H54 (cell line): Measurements from ENCODE around the gene FBXO41.

ENCODE experiments used
- DNase-seq: peaks from one replicate; pipeline ENCODE4 v3.0.0; 2011; ENCODE audit warnings: low spot score, mixed read lengths; ENCODE audit not compliant: insufficient read length
- FAIRE-seq: peaks from 3 replicates; lab custom pipeline; 2011; peaks lifted over from hg19 to GRCh38; lab: Jason Lieb, UNC
- POLR2A ChIP-seq: IDR thresholded peaks from 2 replicates; pipeline ENCODE4 v1.6.1; 2011; ENCODE audit warnings: low read depth, mild to moderate bottlenecking, low read length

The FBXO41 gene

GRCh38 chr2:73252238-73253027 is 31.8 kb downstream of the FBXO41 start:
- no peak for TF ChIP-seq POLR2A
- DNase-seq (no peak), FAIRE-seq (no peak)

- FAIRE-seq, result no peak
- no peak for DNase-seq
- TF ChIP-seq POLR2A, result no peak
Observed at GRCh38 chr2:73250872-73251846, 33.1 kb downstream of the FBXO41 start.

- no peak for TF ChIP-seq POLR2A
- no peak for DNase-seq
- FAIRE-seq, result no peak
Observed at GRCh38 chr2:73249636-73250035, 34.6 kb downstream of the FBXO41 start.

GRCh38 chr2:73246850-73247249 is 37.4 kb downstream of the FBXO41 start:
- FAIRE-seq, result no peak
- no peak for TF ChIP-seq POLR2A
- no peak for DNase-seq

- TF ChIP-seq POLR2A, result no peak
- FAIRE-seq, result no peak
Observed at GRCh38 chr2:73244580-73244979, 39.7 kb downstream of the FBXO41 start.

GRCh38 chr2:73243884-73244570 is 40.3 kb downstream of the FBXO41 start:
- TF ChIP-seq POLR2A, result no peak
- no peak for DNase-seq
- FAIRE-seq, result peak; percentile 50

More at GRCh38 chr2:73244580-73244979, 39.7 kb downstream of the FBXO41 start:
- no peak for DNase-seq

- no peak for TF ChIP-seq POLR2A
- DNase-seq, result no peak
- FAIRE-seq, result no peak
Observed at GRCh38 chr2:73239776-73240175, 44.5 kb downstream of the FBXO41 start.

GRCh38 chr2:73238976-73239375 is 45.3 kb downstream of the FBXO41 start:
- no peak for TF ChIP-seq POLR2A
- FAIRE-seq, result no peak
- DNase-seq, result no peak

GRCh38 chr2:73238149-73238548 is 46.1 kb downstream of the FBXO41 start:
- DNase-seq (no peak), FAIRE-seq (no peak)
- TF ChIP-seq POLR2A, result no peak

GRCh38 chr2:73237168-73237567 is 47.1 kb downstream of the FBXO41 start:
- TF ChIP-seq POLR2A, result no peak
- no peak for FAIRE-seq

GRCh38 chr2:73235315-73236028 is 48.8 kb downstream of the FBXO41 start:
- TF ChIP-seq POLR2A, result no peak
- no peak for DNase-seq
- FAIRE-seq, result no peak

More at GRCh38 chr2:73237168-73237567, 47.1 kb downstream of the FBXO41 start:
- no peak for DNase-seq

- DNase-seq (peak; percentile 68), FAIRE-seq (no peak)
- peak; percentile 87 for TF ChIP-seq POLR2A
Observed at GRCh38 chr2:73233932-73234832, 50.1 kb downstream of the FBXO41 start, which contains the start of gene CCT7. Gene CCT7 (plus strand): TSS chr2:73234308. CDS start chr2:73234379, 71 bp downstream.
